ENCODE measurements around the gene ZSCAN16. TPM values are rescaled to one million over a fixed set of nuclear protein-coding genes. Genes with fewer than 3 reads are reported as not detected.

The ZSCAN16 gene
- total and polyA plus RNA-seq, 10 of the 15 experiments (the other 5 are each of a cell fraction or from before 2014, with no cell fraction given), result 4.6 to 13.8 (median 10.3) TPM

DNA sequence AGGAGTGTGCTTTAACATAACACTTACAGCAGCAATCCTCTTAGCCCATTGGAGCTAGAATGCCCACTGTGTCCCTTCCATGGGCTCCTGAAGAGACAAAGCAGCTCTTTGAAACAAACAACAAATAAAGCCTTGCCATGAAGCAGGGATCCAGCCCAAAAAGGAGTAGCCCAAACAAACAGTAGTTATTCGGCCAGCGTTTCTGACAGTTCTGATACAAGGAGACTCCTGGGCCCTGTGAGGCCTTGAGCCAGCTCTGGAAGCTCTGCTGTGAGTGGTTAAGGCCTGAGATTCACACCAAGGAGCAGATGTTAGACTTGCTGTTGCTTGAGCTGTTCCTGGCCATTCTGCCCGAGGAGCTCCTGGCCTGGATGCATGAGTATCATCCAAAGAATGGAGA, 16.9 kb upstream of the ZSCAN16 start:
- DNase-seq (ENCODE audit: low read depth, low spot score), result no peak
- ATAC-seq, result no peak
- H3K27ac ChIP-seq (ENCODE audit: control insufficient read depth, insufficient read depth), result no peak overlapping the region
- ChIA-PET POLR2A (no interaction called here), RAD21 (ENCODE audit: unreplicated experiment) (no interaction called here), SMC1A (ENCODE audit: uncharacterized antibody, unreplicated experiment) (interaction anchor here (1.2 kb wide), 1 partner anchor 16 kb away, joined by 3 read pairs; no protein-coding TSS in a partner anchor), CTCF (interaction anchor here (0.8 kb wide), 1 partner anchor 249 kb away, joined by 3 read pairs; no protein-coding TSS in a partner anchor)
- no peak for TF ChIP-seq POLR2AphosphoS2 (IDR thresholded peaks at IDR 0.05; ENCODE audit: low read depth, low read length)
- no peak for TF ChIP-seq CBFB (IDR thresholded peaks at IDR 0.05; ENCODE audit: low read depth)
- TF ChIP-seq, protein P1, sequence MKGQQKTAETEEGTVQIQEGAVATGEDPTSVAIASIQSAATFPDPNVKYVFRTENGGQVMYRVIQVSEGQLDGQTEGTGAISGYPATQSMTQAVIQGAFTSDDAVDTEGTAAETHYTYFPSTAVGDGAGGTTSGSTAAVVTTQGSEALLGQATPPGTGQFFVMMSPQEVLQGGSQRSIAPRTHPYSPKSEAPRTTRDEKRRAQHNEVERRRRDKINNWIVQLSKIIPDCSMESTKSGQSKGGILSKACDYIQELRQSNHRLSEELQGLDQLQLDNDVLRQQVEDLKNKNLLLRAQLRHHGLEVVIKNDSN (IDR thresholded peaks at IDR 0.05; ENCODE audit: borderline replicate concordance, extremely low read length, insufficient read depth, low read depth, low read length), result no peak
- TF ChIP-seq, protein P2, sequence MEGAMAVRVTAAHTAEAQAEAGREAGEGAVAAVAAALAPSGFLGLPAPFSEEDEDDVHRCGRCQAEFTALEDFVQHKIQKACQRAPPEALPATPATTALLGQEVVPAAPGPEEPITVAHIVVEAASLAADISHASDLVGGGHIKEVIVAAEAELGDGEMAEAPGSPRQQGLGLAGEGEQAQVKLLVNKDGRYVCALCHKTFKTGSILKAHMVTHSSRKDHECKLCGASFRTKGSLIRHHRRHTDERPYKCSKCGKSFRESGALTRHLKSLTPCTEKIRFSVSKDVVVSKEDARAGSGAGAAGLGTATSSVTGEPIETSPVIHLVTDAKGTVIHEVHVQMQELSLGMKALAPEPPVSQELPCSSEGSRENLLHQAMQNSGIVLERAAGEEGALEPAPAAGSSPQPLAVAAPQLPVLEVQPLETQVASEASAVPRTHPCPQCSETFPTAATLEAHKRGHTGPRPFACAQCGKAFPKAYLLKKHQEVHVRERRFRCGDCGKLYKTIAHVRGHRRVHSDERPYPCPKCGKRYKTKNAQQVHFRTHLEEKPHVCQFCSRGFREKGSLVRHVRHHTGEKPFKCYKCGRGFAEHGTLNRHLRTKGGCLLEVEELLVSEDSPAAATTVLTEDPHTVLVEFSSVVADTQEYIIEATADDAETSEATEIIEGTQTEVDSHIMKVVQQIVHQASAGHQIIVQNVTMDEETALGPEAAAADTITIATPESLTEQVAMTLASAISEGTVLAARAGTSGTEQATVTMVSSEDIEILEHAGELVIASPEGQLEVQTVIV (IDR thresholded peaks at IDR 0.05; ENCODE audit: borderline replicate concordance, partially characterized antibody), result no peak
- TF ChIP-seq RELA (IDR thresholded peaks at IDR 0.05; ENCODE audit: borderline replicate concordance, partially characterized antibody), result no peak
- TF ChIP-seq MTA3 (IDR thresholded peaks at IDR 0.05; ENCODE audit: borderline replicate concordance, low read length), result no peak
- no peak for TF ChIP-seq SIN3A (IDR thresholded peaks at IDR 0.05; ENCODE audit: low read depth, low read length)
- in situ Hi-C loops (cut with MboI), result no loop called here
- BruUV-seq (replicated peaks), result no TSS peak
- no peaks in the 10 kb centered on the region for H3K27me3 ChIP-seq (replicated peaks in 1 of 2; ENCODE audit: control insufficient read depth in 2 of 2, insufficient read depth in 2 of 2, low read length in 1 of 2)
- no peak overlapping the region for H3K9ac ChIP-seq (ENCODE audit: control insufficient read depth, insufficient read depth, low read length)
- H3K9me3 ChIP-seq (replicated peaks; ENCODE audit: control insufficient read depth, insufficient read depth, low read length), result no peaks in the 10 kb centered on the region
- H2AFZ ChIP-seq (ENCODE audit: control insufficient read depth, low read depth, low read length), result no peak overlapping the region
- no peak overlapping the region for H3K4me2 ChIP-seq (ENCODE audit: control insufficient read depth, insufficient read depth)
- intact Hi-C loops (cut with micrococcal nuclease; ENCODE audit: unreplicated experiment), result no loop called here
- H3K4me1 ChIP-seq (ENCODE audit: control insufficient read depth, insufficient read depth, low read length), result no peaks in the 10 kb centered on the region
- 74% methylated on average over 3 of the region's 3 CpGs for WGBS (ENCODE audit: insufficient coverage, insufficient replicate concordance, low lambda C conversion rate, missing lambda C conversion rate)
- FAIRE-seq, result no peak
- H3K4me3 ChIP-seq, result no peak overlapping the region
- H4K20me1 ChIP-seq (ENCODE audit: control insufficient read depth, insufficient read depth), result no peaks in the 10 kb centered on the region
- no peaks in the 10 kb centered on the region for H3K36me3 ChIP-seq (ENCODE audit: control insufficient read depth in 2 of 2, insufficient read depth in 2 of 2, low read length in 1 of 2)
- no peaks in the 10 kb centered on the region; the same call in 1 of the 2 replicates for H3K79me2 ChIP-seq (ENCODE audit: control insufficient read depth, insufficient read depth, low read length)

Data from GM12878 (cell line).